Lung (tissue), 12 donors: ENCODE data around the gene RGS19. TPM values are rescaled to one million over a fixed set of nuclear protein-coding genes. Genes with fewer than 3 reads are reported as not detected.

ENCODE experiments used
- ATAC-seq: fragments of 200-7000 bp; cut with Tn5 transposase; one replicate; pipeline ENCODE4 v1.9.1; 2020; ENCODE audit warnings: moderate number of reproducible peaks; ENCODE audit not compliant: insufficient read depth, low FRiP score
- DNase-seq, 3 donors: peaks; one replicate each; pipeline ENCODE4 v3.0.0-alpha.2; 2013 to 2017
- H3K27ac ChIP-seq, 2 donors: one replicate each; pipeline ENCODE4 v1.5.1; 2013; ENCODE audit warnings: mild to moderate bottlenecking in 2 of 2, moderate library complexity in 2 of 2, control low read depth in 1 of 2, inconsistent platforms in 1 of 2, low read depth in 1 of 2, low read length in 1 of 2
- H3K27me3 ChIP-seq, 3 donors: one replicate each; pipeline ENCODE4 v1.5.1; 2013; ENCODE audit warnings: low read length in 2 of 3; ENCODE audit not compliant: control insufficient read depth in 3 of 3, insufficient read depth in 3 of 3
- H3K36me3 ChIP-seq, 4 donors: one replicate each; pipeline ENCODE4 v1.5.1; 2013; ENCODE audit warnings: low read length in 4 of 4, mild to moderate bottlenecking in 1 of 4, moderate library complexity in 1 of 4; ENCODE audit not compliant: control insufficient read depth in 4 of 4, insufficient read depth in 4 of 4
- H3K4me1 ChIP-seq, 5 donors: one replicate each; pipeline ENCODE4 v1.5.1; 2013; ENCODE audit warnings: low read length in 5 of 5, mild to moderate bottlenecking in 2 of 5, moderate library complexity in 1 of 5; ENCODE audit not compliant: control insufficient read depth in 5 of 5, insufficient read depth in 5 of 5
- H3K4me3 ChIP-seq: one replicate; pipeline ENCODE4 v1.5.1; 2013; ENCODE audit warnings: mild to moderate bottlenecking, control low read depth, moderate library complexity
- H3K9ac ChIP-seq, 2 donors: one replicate each; pipeline ENCODE4 v1.5.1; 2013; ENCODE audit warnings: low read length in 2 of 2, control low read depth in 1 of 2; ENCODE audit not compliant: insufficient read depth in 1 of 2
- H3K9me3 ChIP-seq, 4 donors: one replicate each; pipeline ENCODE4 v1.5.1; 2013; ENCODE audit warnings: low read length in 3 of 4, mild to moderate bottlenecking in 1 of 4, moderate library complexity in 1 of 4; ENCODE audit not compliant: control insufficient read depth in 4 of 4, insufficient read depth in 3 of 4
- WGBS, 2 donors: extraction: QIAGEN DNeasy Blood & Tissue Kit; methylation state at CpG; one replicate each; pipeline ENCODE4 v1.1.7; 2013; 5-methylcytosine and 5-hydroxymethylcytosine counted together
- polyA plus RNA-seq, 2 donors: library from polyadenylated mRNA; stranded (reverse); fragments of 200-250 nt; gene quantifications; one replicate each; pipeline ENCODE4 v1.2.1, GENCODE V29; 2013
- total RNA-seq, 2 donors: library from RNA; depleted of rRNA in 1 of 2; stranded (reverse); fragments of >200 nt in 1 of 2; gene quantifications; one replicate each; pipeline ENCODE4 v1.2.1, GENCODE V29; 2014 to 2021
- TF ChIP-seq, protein P1 (sequence below): IDR thresholded peaks from 2 replicates; pipeline ENCODE4 v1.5.1; 2012; ENCODE audit warnings: mild to moderate bottlenecking; ENCODE audit errors: control extremely low read depth, extremely low read depth
- donor health status: control.
- donor health status: control.
- donor health status: Bipolar disorder and iron deficiency.
- donor health status: healthy.
- donor health status: DM: yes; HTN: yes; CAD: no.

RGS19 gene
- total and polyA plus RNA-seq, 4 donors: 15.1 to 99.0 (median 35.1) TPM

DNA sequence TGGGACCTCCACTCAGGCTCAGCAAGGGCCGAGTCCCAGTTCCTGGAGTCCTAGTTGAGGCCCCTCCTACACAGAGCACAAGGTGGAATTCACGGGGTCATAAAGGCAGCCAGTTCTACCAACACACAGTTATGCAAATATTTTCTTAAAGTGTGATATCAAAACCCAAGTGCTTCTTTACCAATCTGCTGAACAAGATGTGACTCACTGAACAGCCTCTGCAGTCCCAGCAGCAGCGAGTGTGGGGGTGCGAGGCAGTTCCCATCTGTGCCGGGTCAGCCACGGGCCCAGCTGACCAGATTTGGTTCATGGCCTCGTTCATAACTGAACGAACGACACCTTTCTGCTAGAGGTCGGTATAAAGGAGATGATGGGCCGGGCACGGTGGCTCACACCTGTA is 20.8 kb downstream of the RGS19 start:
- no peaks in the 10 kb centered on the region for H3K9me3 ChIP-seq
- DNase-seq: no peak
- H3K27me3 ChIP-seq: no peaks in the 10 kb centered on the region
- H3K4me1 ChIP-seq: peaks cover 0 to 44% (median 16%) of the 10 kb centered on the region in 5 donors
- no peak for ATAC-seq
- H3K27ac ChIP-seq: no peak overlapping the region
- no peaks in the 10 kb centered on the region for H3K36me3 ChIP-seq
- TF ChIP-seq, protein P1, sequence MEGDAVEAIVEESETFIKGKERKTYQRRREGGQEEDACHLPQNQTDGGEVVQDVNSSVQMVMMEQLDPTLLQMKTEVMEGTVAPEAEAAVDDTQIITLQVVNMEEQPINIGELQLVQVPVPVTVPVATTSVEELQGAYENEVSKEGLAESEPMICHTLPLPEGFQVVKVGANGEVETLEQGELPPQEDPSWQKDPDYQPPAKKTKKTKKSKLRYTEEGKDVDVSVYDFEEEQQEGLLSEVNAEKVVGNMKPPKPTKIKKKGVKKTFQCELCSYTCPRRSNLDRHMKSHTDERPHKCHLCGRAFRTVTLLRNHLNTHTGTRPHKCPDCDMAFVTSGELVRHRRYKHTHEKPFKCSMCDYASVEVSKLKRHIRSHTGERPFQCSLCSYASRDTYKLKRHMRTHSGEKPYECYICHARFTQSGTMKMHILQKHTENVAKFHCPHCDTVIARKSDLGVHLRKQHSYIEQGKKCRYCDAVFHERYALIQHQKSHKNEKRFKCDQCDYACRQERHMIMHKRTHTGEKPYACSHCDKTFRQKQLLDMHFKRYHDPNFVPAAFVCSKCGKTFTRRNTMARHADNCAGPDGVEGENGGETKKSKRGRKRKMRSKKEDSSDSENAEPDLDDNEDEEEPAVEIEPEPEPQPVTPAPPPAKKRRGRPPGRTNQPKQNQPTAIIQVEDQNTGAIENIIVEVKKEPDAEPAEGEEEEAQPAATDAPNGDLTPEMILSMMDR: no peak
- H3K9ac ChIP-seq: no peak overlapping the region
- no peak overlapping the region for H3K4me3 ChIP-seq
- 74 to 88% methylated on average over 12 of the region's 12 CpGs for WGBS, 2 donors

GRCh38 chr20:64057628-64058498 is 21.5 kb downstream of the RGS19 start:
- no peak overlapping the region for H3K4me3 ChIP-seq
- ATAC-seq: peak; percentile 63
- H3K27me3 ChIP-seq: no peaks in the 10 kb centered on the region
- TF ChIP-seq, protein P1: peak; percentile 54
- peak; percentile 76 to 83 (median 82) for DNase-seq
- H3K36me3 ChIP-seq: no peaks in the 10 kb centered on the region
- peak overlapping the region; percentile 52 to 78 for H3K27ac ChIP-seq
- H3K4me1 ChIP-seq: peaks cover 0 to 51% (median 22%) of the 10 kb centered on the region in 5 donors
- H3K9me3 ChIP-seq: no peaks in the 10 kb centered on the region
- no peak overlapping the region for H3K9ac ChIP-seq
- WGBS, 2 donors: 33 to 45% methylated on average over 31 to 33 of the region's 33 CpGs

DNA sequence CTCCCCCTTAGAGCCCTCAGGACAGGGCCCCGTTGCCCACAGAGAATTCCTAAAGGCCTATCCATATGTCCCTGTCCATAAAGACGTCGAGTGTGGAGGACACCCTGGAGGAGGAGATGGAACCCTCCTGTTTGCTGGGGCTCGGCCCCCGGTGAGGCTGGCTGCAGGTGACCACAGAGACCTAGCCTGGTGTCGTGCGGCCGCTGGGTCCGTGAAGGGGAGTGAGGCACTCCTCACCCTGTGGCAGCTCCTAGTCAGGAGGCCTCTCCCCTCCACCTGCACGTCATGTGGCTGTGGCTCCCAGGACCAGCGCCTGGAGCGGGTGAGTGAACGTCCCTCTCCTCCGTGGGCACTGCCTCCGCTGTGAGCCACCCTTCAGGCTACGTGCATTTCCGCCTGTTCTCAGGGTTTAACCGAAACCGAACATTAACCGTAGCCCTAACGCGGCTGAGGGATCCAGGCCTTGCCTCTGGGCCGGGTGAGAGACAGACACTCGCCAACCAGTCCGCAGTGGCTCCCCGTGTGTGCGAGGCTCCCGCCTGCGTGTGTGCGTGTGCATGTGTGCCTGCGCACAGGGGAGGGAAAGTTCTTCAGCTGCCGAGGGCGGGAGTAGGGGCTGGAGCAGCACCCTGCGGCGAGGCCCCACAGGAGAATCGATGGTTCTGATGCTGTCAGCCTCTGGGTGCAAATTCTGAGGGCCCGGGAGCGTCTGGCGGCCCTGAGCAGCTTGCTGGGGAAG is 22.3 kb downstream of the RGS19 start:
- Histone ChIP-seq H3K9me3 (no peaks in the 10 kb centered on the region), H3K9ac (no peak overlapping the region), H3K36me3 (no peaks in the 10 kb centered on the region), H3K27me3 (no peaks in the 10 kb centered on the region), H3K4me1 (peaks cover 0 to 53% (median 17%) of the 10 kb centered on the region in 5 donors), H3K4me3 (no peak overlapping the region), H3K27ac (peak overlapping the region; percentile 52 to 78)
- TF ChIP-seq, protein P1: no peak
- ATAC-seq (no peak), DNase-seq (peak in 1 of 3 donors; percentile 44)
- 48 to 57% methylated on average over 37 to 39 of the region's 39 CpGs for WGBS, 2 donors
